HG03095 (cell line): Measurements from ENCODE around the gene EFCAB12.
"Not testable (repeated sequence)": the region's sequence is repeated elsewhere in the genome, so short reads cannot be mapped to it uniquely, and the experiment has no call there.

Source experiments
- ATAC-seq: cut with Tn5 transposase; IDR thresholded peaks from one replicate; pipeline ENCODE4 v1.9.1; 2021; ENCODE audit warnings: moderate library complexity; ENCODE audit not compliant: unreplicated experiment

Gene EFCAB12

DNA sequence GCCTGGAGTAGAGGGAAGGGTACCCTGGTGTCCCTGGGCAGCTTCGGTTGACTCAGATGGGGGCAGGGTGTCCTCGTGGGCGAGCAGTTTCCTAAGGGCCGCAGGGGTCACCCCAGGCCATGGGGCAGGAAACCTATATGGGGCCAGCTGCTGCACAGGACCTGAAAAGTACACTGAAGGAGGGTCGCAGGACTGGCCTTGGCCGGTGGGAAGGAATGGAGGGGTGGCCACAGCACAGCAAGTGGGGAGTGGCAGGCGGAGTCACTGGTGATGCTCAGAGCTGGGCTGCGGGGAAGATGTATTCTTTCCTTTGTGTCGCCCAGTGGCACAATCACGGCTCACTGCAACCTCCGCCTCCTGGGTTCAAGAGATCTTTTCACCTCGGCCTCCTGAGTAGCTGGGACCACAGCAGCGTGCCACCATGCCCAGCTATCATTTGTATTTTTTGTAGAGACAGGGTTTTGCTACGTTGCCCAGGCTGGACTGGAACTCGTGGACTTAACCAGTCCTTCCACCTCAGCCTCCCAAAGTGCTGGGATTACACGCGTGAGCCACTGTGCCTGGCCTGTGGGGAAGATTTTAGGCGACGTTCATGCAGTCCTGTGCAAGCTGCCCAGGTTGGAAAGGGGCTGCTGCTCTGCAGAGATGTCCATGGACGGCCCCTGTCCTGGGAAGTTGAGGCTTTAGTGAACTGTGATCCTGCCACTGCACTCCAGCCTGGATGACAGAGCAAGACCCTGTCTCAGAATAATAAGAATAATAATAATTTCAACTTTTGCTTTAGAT lies 57.2 kb downstream of the EFCAB12 start:
- ATAC-seq = no peak

DNA sequence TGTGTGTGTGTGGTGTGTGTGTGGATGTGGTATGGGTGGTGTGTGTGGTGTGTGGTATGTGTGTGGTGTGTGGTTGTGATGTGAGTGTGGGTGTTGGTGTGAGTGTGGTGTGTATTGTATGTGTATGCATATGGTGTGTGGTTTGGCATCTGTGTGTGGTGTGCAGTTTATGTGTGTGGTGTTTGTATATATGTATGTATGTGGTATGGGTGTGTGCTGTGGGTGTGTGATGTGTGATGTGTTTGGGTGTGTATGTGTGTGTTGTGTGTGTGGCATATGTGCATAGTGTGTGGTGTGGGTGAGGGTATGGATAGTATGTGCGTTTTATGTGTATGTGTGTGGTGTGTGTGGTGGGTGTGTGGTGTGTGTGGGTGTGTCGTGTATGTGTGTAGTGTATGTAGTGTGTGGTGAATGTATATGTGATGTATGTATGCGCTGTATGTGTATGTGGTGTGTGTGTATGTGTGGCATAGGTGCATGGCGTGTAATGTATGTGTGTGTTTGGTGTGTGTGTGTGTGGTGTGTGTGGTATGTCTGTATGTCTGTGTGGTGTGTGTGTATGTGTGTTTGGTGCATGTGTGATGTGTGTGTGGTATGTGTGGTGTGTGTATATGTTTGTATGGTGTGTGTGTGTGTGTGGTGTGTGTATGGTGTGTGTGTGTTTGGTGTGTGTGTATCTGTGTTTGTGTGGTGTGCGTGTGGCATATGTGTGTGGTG lies 58.0 kb downstream of the EFCAB12 start:
- no peak for ATAC-seq

DNA sequence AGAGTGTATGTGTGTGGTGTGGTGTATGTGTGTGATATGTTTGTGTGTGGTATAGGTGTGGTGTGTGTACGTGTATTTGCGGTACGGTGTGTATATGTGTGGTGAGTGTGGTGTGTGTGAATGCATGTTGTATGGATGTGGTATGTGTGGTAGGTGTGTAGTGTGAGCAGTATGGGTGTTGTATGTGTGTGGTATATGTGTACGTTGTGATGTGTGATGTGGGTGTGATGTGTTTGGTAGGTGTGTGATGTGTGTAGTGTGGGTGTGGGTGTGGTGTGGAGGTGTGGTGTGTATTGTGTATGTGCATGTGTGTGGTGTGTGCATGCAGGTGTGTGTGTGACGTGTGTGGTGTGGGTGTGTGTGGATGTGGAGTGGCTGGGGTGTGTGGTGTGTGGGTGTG lies 58.7 kb downstream of the EFCAB12 start:
- no peak for ATAC-seq

DNA sequence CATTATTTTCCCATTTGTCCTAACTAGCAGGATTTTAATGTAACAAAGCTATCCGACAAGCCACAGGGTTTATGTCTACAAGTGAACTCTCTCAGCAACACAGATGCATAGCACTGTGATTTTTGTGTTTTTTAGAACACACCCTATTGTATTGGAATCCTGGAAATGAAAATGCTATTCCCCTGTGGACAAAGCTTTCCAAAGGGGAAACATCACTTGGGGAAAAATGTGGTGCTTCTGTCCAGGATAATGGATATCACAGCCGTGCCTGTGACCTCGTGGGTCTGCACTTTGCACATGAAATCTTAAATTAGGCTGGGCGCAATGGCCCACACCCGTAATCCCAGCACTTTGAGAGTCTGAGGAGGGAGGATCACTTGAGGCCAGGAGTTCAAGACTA lies 60.6 kb downstream of the EFCAB12 start:
- ATAC-seq = no peak

DNA sequence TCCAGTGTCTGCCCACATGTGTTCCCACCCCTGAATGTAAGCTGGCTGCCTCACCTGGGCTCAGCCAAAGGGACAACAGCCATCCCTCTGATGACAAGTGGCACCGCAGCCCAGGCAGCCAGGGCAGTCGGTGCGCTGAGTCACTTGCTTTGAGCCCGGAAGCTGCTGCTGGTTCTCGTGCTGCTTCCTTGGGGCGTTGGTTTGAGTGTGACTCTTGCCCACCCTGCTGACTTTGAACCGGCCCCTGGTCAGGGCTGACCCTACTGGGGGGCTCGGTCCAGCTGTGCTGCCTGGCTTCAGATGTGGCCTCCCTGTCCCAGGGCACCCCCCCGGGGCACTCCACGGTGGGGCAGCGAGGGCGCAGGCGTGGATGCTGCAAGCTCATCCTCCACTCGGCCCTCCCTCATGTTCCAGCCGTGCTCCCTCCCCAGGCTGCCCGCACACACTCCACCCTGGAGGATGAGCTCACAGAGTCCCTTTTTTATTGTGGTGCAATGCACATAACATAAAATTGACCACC lies 62.1 kb downstream of the EFCAB12 start:
- no peak for ATAC-seq

DNA sequence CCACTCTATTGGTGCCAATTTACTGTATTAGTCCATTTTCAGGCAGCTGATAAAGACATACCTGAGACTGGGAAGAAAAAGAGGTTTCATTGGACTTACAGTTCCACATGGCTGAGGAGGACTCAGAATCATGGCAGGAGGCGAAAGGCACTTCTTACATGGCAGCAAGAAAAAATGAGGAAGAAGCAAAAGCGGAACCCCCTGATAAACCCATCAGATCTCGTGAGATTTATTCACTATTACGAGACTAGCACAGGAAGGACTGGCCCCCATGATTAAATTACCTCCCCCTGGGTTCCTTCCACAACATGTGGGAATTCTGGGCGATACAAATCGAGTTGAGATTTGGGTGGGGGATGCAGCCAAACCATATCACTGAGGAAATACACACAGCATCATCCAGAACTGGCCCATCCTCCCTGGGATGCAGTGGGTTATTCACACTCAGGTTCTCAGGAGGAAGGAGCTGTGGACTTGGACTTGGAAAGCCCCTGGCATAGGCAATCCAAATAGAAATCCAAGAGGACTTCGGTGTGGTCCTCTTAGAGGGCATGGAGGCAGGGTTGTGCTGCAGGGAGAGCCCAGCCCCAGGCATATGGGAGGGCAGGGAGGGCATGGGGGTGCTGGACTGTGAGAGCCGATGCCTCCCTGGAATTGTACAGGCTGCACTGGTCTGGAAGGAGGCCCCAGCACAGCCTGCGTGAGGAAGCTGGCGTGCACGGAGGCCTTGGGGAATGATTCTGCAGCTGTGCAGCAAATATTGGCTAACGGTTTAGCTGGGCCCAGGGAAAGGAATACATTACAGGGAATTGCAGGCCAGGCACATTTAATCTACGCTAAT lies 62.9 kb downstream of the EFCAB12 start:
- ATAC-seq = no peak

DNA sequence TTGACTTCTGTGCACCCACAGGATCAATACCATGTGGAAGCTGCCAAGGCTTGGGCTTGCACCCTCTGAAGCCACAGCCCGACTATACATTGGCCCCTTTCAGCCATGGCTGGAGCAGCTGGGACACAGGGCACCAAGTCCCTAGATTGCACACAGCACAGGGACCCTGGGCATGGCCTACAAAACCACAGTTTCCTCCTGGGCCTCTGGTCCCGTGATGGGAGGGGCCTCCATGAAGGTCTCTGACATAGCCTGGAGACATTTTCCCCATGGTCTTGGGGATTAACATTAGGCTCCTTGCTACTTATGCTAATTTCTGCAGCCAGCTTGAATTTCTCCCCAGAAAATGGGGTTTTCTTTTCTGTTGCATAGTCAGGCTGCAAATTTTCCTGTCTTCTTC lies 63.6 kb downstream of the EFCAB12 start:
- ATAC-seq = not testable (repeated sequence)

DNA sequence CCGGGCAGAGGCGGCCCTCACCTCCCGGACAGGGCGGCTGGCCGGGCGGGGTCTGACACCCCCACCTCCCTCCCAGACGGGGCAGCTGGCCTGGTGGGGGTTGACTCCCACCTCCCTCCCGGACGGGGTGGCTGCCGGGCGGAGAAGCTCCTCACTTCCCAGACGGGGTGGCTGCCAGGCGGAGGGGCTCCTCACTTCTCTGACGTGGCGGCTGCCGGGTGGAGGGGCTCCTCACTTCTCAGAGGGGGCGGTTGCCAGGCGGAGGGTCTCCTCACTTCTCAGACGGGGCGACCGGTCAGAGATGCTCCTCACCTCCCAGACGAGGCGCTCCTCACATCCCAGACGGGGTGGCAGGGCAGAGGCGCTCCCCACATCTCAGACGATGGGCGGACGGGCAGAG lies 65.1 kb downstream of the EFCAB12 start:
- ATAC-seq = not testable (repeated sequence)

DNA sequence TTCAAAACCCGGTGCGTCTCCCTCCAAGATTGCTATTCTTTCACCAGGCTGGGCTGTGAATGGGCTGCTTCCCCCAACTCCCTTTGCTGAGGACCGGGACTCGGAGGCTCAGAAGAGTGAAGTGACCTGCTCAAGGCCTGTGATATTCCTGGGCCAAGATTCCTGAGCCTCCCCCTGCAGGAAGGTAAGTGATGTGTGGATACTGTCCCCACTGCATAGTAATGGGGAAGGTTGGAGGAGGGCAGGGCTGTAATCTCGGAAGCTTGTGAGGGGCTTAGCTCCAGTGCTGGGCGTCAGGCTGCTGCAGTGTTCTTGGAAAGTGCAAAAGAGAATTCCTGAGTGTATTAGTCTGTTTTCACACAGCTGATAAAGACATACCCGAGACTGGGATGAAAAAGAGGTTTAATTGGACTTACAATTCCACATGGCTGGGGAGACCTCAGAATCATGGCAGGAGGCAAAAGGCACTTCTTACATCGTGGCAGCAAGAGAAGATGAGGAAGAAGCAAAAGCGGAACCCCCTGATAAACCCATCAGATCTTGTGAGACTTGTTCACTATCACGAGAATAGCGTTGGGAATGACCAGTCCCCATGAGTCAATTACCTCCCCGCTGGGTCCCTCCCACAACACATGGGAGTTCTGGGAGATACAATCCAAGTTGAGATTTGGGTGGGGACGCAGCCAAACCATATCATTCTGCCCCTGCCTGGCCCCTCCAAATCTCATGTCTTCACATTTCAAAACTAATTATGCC lies 67.6 kb downstream of the EFCAB12 start:
- ATAC-seq = no peak

DNA sequence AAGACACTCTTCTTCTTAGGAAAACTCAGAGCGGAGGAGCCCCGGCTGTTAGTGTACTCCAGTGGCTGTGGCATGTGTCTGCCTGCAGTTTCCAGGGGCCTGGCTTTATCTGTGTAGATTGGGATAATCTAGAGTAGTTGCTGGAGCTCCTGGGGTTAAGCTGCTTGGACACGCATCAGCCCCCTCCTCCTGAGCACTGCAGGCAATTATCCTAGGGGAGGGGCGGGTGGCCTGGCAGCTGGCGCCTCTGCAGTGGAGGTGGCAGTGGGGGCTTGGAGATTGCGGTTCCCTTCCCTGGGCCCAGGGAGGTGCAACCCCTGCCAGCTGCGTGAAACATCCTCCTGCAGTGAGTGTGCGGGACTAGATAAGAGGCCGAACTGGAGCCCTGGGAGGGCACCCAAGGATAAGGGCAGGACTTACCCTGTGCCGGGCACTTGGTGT lies 68.2 kb downstream of the EFCAB12 start:
- no peak for ATAC-seq

DNA sequence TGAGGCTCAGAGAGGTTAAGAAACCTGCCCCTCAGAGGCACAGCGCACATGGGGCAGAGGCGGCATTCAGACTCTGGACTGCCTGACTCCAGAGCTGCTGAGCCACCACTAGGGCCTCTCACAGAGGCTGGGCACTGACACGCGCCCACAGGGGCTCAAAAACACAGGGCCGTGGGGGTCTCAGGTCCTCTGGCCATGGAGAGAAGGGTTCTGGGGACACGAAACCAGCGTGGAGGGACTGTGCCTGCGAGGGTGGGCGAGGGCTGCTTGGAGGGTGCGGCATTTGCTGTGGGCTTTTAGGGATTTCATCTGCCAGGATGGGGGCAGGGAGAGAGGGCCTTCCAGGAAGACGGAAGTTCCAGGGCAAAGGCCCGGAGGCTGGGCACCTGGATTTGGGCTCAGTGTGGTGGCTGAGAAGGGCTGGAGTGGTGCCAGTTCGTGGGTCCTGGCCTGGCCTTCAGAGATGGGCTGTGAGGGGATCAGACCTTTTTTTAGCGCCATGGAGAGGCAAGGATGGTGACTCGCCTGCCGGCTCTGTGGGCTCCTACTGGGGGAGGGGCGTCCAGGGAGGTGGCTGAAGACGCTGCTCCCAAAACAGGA lies 69.6 kb downstream of the EFCAB12 start:
- ATAC-seq = no peak

DNA sequence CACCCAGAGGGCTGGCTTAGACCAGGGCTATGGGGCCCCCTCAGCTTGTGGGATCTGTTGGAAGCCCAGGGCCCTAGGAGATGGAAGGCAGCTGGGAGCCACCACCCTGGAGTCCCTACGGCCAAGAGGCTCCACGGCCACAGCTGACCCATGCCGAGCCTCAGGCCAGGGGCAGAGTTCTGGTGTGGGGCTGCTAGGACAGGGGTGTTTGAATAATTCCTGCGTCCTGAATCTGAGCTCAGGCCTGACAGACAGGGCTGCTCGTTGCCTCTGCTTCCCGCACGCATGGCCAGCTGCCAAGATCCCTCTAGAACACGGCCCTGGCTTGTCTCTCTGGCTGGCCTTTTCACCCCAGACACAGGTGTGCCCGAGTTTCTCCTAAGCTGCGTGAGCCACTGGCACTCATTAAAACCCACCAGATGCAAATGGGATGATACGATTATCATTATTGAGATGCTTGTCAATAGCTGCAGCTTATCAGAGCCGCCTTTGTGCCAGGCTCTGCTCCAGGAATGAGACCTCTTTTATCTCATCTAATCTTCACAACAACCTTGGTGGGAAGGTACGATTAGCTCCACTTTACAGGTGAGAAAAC lies 70.2 kb downstream of the EFCAB12 start:
- no peak for ATAC-seq

DNA sequence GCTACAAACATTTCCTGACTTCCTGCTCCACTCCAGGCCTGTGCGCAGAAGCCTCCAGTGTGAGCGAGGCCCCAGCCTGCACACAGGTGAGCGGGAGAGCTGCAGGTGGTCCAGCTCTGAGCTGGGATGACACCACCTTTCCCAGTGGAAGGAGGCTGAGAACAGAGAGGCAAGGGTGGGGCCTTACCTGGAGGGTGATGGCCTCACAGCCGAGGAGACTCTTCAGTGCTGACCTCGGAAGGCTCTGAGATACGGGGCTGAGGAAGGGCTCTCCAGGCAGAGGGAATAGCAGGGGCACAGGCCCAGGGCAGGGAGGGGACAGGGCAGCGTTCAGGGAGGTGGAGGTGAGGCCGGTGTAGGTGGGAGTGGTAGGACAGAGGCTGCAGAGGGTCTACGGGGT lies 70.8 kb downstream of the EFCAB12 start:
- no peak for ATAC-seq

DNA sequence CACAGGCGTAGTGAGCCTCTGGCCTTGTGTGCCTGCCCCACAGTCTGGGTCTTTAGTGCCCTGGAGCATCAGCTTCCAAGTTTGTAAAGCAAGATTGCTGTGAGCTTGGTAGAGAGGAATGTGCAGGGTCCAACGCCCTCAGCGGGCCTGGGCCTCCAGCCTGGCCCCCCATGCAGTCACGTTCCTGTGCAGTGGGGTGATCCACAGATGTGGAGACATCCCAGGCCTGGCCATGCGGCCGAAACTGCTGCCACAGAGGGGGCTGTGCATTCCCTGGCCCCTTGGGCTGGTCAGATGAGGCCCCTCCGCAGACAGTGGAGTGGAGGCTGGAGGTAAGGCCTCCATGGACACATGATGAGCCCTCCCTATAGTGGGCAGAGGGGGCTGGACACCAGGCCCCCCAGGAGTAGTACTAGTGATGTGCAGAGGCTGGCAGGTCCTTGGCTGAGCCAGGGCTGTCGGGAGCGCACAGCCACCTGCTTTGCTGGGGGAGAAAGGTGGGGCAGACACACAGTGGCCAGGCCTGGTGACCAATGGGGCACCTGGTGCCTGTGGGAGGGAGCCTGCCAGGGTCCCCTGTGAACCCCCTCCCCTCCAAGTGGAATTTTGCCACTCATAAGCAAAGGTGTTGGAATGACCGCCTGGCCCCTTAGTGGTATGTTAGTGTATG lies 71.5 kb downstream of the EFCAB12 start:
- no peak for ATAC-seq

DNA sequence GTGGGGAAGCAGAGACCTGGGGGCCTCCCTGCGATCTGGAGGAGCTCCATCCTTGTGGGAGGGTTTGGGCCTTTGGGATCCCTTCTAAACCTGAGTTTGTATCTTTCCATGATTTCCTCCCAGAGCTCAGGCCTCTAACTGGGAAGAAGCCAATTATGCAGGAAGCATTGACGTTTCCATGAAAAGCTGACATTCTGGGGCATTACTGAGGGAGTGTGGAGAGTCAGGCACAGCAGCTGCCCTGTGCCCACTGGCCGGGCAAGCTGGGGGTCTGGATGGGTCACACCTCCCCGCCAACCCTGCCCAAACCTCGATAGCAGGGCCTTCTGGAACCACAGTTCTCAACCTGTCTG lies 74.9 kb downstream of the EFCAB12 start:
- no peak for ATAC-seq

DNA sequence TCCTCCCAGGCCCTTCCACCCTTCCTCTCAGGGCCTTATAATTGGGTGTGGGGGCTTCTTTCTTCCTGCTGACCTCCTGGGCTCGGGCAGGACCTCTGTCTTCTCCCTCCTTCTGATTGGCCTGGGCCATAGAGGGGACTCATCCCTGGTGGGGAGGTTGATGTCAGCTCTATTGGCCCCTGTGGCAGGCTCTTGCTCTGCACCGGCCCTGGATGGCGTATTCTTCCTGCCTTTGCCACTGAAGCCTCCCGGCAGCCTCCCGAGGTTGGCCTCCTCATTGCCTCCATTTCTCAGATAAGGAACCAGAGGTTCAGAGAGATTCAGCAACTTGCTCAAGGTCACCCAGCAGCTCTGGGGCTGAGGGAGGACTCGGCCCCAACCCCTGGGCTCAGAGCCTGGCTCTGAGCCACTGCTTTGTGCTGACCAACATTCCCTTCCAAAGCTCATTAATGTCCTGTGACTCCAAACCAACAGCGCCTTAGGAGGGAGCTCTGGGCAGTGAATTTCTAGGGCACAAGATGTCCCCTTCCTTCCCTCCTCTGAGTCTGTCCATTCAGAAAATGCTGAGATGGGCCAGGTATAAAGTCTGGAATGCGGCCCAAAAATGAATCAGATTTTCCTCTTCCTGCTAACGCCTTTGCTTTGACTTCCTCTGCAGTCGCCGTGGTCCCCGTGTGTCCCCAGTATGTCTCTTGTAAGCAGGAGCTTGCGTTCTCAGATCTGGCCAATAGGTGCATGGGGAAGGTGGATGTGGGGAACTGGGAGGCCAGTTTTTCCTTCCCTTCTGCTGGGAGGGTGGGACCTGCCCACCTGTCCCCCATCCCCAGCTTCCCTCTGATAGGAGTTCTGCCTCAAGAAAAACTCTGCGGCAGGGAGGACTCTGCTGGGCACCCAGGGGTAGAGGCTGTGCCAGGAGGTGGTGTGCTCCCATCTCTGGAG lies 75.5 kb downstream of the EFCAB12 start:
- no peak for ATAC-seq

DNA sequence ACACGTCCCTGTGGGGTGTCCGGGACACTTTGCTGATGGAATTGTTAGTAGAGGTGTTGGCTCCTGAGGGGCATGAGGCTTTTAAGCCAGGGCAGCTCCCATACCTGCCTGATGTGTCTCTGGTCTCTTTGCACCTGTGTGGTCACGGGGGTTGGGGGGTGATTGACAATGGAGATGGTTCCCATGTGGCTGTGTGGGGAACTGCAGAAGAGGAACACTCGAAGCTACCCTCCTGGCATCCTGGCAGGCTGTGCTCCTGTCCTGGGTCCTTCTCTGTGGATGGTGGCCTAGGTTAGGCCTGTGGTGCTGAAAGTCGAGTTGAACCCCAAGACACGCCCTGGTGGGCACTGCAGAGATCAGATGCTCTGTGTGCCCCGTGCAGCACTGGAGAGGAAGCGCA lies 76.4 kb downstream of the EFCAB12 start:
- ATAC-seq = no peak
